ENCODE measurements around the gene SLC6A17.

SLC6A17 gene

GRCh38 chr1:110176299-110176956, 26.1 kb downstream of the SLC6A17 start:
- DNase-seq, result no peak

- DNase-seq, result no peak
These were observed 27.5 kb downstream of the SLC6A17 start for GRCh38 chr1:110177775-110178174.

GRCh38 chr1:110183642-110184167, 33.4 kb downstream of the SLC6A17 start:
- DNase-seq, result no peak

GRCh38 chr1:110184446-110184845, 34.2 kb downstream of the SLC6A17 start:
- no peak for DNase-seq

- no peak for DNase-seq
These were observed 34.9 kb downstream of the SLC6A17 start for GRCh38 chr1:110185181-110185580.

- DNase-seq, result no peak
These were observed 36.3 kb downstream of the SLC6A17 start for GRCh38 chr1:110186558-110186957.

GRCh38 chr1:110187139-110187890, 37.0 kb downstream of the SLC6A17 start:
- no peak for DNase-seq

- no peak for DNase-seq
These were observed 37.8 kb downstream of the SLC6A17 start for GRCh38 chr1:110188035-110188618.

GRCh38 chr1:110189181-110189580, 38.9 kb downstream of the SLC6A17 start:
- DNase-seq, result no peak

- no peak for DNase-seq
These were observed 40.1 kb downstream of the SLC6A17 start for GRCh38 chr1:110190282-110190929.

- no peak for DNase-seq
These were observed 42.2 kb downstream of the SLC6A17 start for GRCh38 chr1:110192541-110192940.

- no peak for DNase-seq
These were observed 44.9 kb downstream of the SLC6A17 start for GRCh38 chr1:110195196-110195595.

GRCh38 chr1:110196917-110197765, 46.8 kb downstream of the SLC6A17 start:
- DNase-seq, result peak; percentile 43

- DNase-seq, result no peak
These were observed 47.8 kb downstream of the SLC6A17 start for GRCh38 chr1:110197905-110198629.

GRCh38 chr1:110198746-110199145, 48.5 kb downstream of the SLC6A17 start:
- no peak for DNase-seq

GRCh38 chr1:110200190-110200589, 49.9 kb downstream of the SLC6A17 start:
- DNase-seq, result no peak

GRCh38 chr1:110200666-110201065, 50.4 kb downstream of the SLC6A17 start:
- DNase-seq, result no peak

GRCh38 chr1:110201157-110201825, 51.0 kb downstream of the SLC6A17 start:
- DNase-seq, result no peak

GRCh38 chr1:110203021-110203661, 52.8 kb downstream of the SLC6A17 start:
- peak; percentile 43 for DNase-seq

- no peak for DNase-seq
These were observed 54.9 kb downstream of the SLC6A17 start for GRCh38 chr1:110205156-110205555.
